ENCODE measurements around the gene CRADD. TPM values are rescaled to one million over a fixed set of nuclear protein-coding genes. Genes with fewer than 3 reads are reported as not detected.

CRADD gene
- total RNA-seq, 1 donor from 2014 or later, result 41.2 TPM

- Mint-ChIP-seq H3K4me1 (peaks cover 8% of the 10 kb centered on the region), H3K4me3 (no peak overlapping the region), H3K27ac (no peak overlapping the region), H3K27me3 (ENCODE audit: insufficient read depth, low read depth) (peaks cover 9% of the 10 kb centered on the region), H3K36me3 (no peaks in the 10 kb centered on the region), H3K9me3 (peaks cover 20% of the 10 kb centered on the region)
- no peak overlapping the region for H3K4me2 ChIP-seq
- H3K79me2 ChIP-seq (ENCODE audit: low read depth), result no peaks in the 10 kb centered on the region
- no peaks in the 10 kb centered on the region for H3K27me3 ChIP-seq
- no peaks in the 10 kb centered on the region for H3K4me1 ChIP-seq
- H3K9ac ChIP-seq, result no peak overlapping the region
- DNase-seq (ENCODE audit: low spot score), result no peak
- no peaks in the 10 kb centered on the region for H3K9me3 ChIP-seq (ENCODE audit: low read depth)
- no peak for TF ChIP-seq EZH2phosphoT487 (IDR thresholded peaks at IDR 0.05)
- TF ChIP-seq CTCF (IDR thresholded peaks at IDR 0.05), result no peak
- no peak for TF ChIP-seq EZH2 (IDR thresholded peaks at IDR 0.05)
- H3F3A ChIP-seq (ENCODE audit: low read depth), result no peaks in the 10 kb centered on the region
- H4K20me1 ChIP-seq (ENCODE audit: low read depth), result no peaks in the 10 kb centered on the region
- no peaks in the 10 kb centered on the region for H3K36me3 ChIP-seq
- no peak overlapping the region for H3K27ac ChIP-seq
- H3K4me3 ChIP-seq, result no peak overlapping the region
- H2AFZ ChIP-seq (replicated peaks), result no peak overlapping the region
Measured at GRCh38 chr12:93938317-93938716, 261.1 kb downstream of the CRADD start.

GRCh38 chr12:93938931-93939330 lies 261.8 kb downstream of the CRADD start:
- no peak for DNase-seq (ENCODE audit: low spot score)
- no peak overlapping the region for H3K9ac ChIP-seq
- H3K9me3 ChIP-seq (ENCODE audit: low read depth), result no peaks in the 10 kb centered on the region
- no peaks in the 10 kb centered on the region for H3F3A ChIP-seq (ENCODE audit: low read depth)
- Mint-ChIP-seq H3K27me3 (ENCODE audit: insufficient read depth, low read depth) (peaks cover 13% of the 10 kb centered on the region), H3K4me3 (no peak overlapping the region), H3K9me3 (peaks cover 20% of the 10 kb centered on the region), H3K4me1 (peaks cover 10% of the 10 kb centered on the region), H3K36me3 (no peaks in the 10 kb centered on the region), H3K27ac (no peak overlapping the region)
- no peak overlapping the region for H3K4me3 ChIP-seq
- no peak overlapping the region for H3K27ac ChIP-seq
- H3K36me3 ChIP-seq, result no peaks in the 10 kb centered on the region
- no peak overlapping the region for H2AFZ ChIP-seq (replicated peaks)
- TF ChIP-seq CTCF (IDR thresholded peaks at IDR 0.05) (no peak), EZH2phosphoT487 (IDR thresholded peaks at IDR 0.05) (no peak), EZH2 (IDR thresholded peaks at IDR 0.05) (no peak)
- H3K27me3 ChIP-seq, result no peaks in the 10 kb centered on the region
- no peaks in the 10 kb centered on the region for H3K79me2 ChIP-seq (ENCODE audit: low read depth)
- H4K20me1 ChIP-seq (ENCODE audit: low read depth), result no peaks in the 10 kb centered on the region
- no peak overlapping the region for H3K4me2 ChIP-seq
- H3K4me1 ChIP-seq, result no peaks in the 10 kb centered on the region

GRCh38 chr12:93939641-93940325 lies 262.6 kb downstream of the CRADD start:
- Mint-ChIP-seq H3K4me3 (no peak overlapping the region), H3K9me3 (peaks cover 17% of the 10 kb centered on the region), H3K36me3 (no peaks in the 10 kb centered on the region), H3K27me3 (ENCODE audit: insufficient read depth, low read depth) (peaks cover 13% of the 10 kb centered on the region), H3K27ac (no peak overlapping the region), H3K4me1 (peaks cover 10% of the 10 kb centered on the region)
- Histone ChIP-seq H3K27me3 (no peaks in the 10 kb centered on the region), H3K4me3 (no peak overlapping the region), H3K4me2 (no peak overlapping the region), H3K36me3 (no peaks in the 10 kb centered on the region), H3K9me3 (ENCODE audit: low read depth) (no peaks in the 10 kb centered on the region), H3K9ac (no peak overlapping the region), H4K20me1 (ENCODE audit: low read depth) (no peaks in the 10 kb centered on the region), H3F3A (ENCODE audit: low read depth) (no peaks in the 10 kb centered on the region), H3K27ac (no peak overlapping the region), H3K79me2 (ENCODE audit: low read depth) (no peaks in the 10 kb centered on the region), H3K4me1 (no peaks in the 10 kb centered on the region), H2AFZ (replicated peaks) (no peak overlapping the region)
- TF ChIP-seq EZH2phosphoT487 (IDR thresholded peaks at IDR 0.05) (no peak), EZH2 (IDR thresholded peaks at IDR 0.05) (no peak), CTCF (IDR thresholded peaks at IDR 0.05) (no peak)
- DNase-seq (ENCODE audit: low spot score), result no peak
